RPMI8226 (cell line): Measurements from ENCODE around the gene SP6.

Source experiments
- DNase-seq: peaks from one replicate; pipeline ENCODE4 v3.0.0-alpha.2; 2015

Gene SP6

GRCh38 chr17:47831003-47831933, 19.7 kb downstream of the SP6 start, which contains the start of the genes LRRC46 and MRPL10:
TSS of gene LRRC46 (plus strand) at chr17:47831670. CDS start at chr17:47831990, 320 bp downstream.
TSS of gene MRPL10 (minus strand) at chr17:47831541. CDS start at chr17:47831511, 30 bp downstream.
- DNase-seq = peak; percentile 92

DNA sequence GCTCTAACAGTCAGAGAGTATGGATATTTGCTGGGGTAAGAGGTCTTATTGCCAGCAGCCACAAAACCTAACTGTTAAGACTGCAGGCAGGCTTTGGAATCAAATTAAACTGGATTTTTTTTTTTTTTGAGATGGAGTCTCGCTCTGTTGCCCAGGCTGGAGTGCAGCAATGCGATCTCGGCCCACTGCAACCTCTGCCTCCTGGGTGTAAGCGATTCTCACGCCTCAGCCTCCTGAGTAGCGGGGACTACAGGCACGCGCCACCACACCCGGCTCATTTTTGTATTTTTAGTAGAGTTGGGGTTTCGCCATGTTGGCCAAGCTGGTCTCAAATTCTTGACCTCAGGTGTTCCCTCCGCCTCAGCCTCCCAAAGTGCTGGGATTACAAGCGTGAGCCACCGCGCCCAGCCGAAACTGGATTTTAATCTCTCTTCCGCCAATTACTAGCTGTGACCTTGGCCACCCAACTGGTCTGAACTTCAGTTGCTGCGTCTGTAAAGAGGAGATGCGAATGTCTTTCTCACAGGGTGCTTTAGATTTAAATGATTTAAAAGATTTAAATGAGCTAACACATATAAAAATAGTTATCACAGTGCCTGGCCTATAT, 20.5 kb downstream of the SP6 start:
- no peak for DNase-seq

DNA sequence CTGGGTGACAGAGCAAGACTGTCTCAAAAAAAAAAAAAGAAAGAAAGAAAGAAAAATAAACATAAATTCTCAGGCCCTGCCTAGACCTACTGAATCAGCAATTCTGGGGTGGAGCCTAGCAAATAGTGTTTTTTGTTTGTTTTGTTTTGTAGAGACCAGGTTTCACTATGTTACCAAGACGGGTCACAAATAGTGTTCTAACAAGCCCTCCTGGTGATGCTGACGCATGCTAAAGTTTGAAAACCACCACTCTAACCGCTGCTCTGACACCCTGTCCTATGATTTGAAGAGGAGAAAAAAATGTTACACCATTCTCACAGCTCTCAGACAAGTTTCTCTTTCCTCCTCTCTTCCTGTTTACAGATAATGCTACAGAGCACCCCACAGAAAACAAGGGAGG, 21.1 kb downstream of the SP6 start:
- DNase-seq = no peak

GRCh38 chr17:47823519-47823918, 27.4 kb downstream of the SP6 start:
- DNase-seq = no peak

GRCh38 chr17:47822785-47823184, 28.2 kb downstream of the SP6 start:
- no peak for DNase-seq

- peak; percentile 87 for DNase-seq
Observed at GRCh38 chr17:47821424-47822391, 29.3 kb downstream of the SP6 start, which contains the start of gene OSBPL7. TSS of gene OSBPL7 (minus strand) at chr17:47821794. CDS start at chr17:47820278, 1,516 bp downstream.

GRCh38 chr17:47821031-47821423, 29.9 kb downstream of the SP6 start:
- no peak for DNase-seq

DNA sequence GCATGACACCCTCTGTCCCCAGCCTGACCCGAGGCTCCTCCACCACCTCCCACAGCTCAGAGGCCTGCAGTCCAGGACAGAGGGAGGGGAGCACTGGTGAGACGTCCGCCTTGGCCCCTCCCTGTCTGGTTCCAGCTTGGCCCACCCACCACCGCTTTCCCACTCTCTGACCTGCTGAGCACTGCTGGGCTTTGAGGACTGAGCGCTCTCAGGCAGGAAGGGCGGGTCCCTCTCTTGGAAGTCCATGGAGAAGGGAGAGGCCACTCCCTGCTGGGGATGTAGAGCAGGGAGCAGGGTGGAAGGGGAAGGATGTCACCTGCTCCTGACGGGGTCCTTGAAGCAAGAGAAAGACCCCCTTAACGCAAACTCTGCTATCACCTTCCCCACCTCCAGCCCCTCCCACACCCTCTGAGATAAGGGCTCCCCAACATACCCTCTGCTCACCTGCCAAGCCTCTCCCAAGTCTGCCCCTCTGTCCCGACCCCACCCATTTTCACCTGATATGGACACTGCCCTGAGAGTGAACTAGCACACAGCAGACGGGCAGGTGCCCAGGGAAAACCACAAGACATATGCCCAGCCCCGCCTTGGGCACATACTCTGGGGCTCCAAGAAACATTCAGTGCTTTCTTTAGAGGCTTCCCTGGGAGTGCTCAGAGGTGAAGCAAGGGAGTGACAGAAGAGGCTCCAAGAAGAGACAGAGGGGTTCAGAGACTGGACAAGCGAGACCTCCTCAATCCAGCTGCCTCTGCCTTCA, 30.8 kb downstream of the SP6 start:
- DNase-seq = peak; percentile 37

DNA sequence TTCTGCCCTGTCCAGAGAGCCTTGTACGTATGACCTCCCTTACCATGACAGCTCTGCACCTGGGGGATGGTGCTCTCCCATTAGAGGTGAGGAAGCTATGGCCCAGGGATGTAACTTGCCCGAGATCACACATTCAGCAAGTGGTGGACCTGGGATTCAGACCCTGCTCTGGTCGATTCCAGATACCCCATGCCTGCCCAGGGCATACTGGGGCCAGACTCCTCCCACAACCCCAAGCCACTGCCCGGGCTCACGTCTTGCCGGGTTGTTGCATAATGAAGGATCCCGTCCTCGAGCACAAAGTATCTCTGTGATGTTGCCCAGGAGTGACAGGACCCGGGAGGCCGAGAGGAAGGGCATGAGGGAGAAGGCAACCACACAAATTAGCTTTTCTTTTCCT, 31.5 kb downstream of the SP6 start:
- no peak for DNase-seq

GRCh38 chr17:47818002-47818695, 32.8 kb downstream of the SP6 start:
- no peak for DNase-seq

- DNase-seq = no peak
Observed at GRCh38 chr17:47816947-47817346, 34.0 kb downstream of the SP6 start.

GRCh38 chr17:47816111-47816735, 34.7 kb downstream of the SP6 start:
- DNase-seq = no peak

GRCh38 chr17:47815106-47815918, 35.7 kb downstream of the SP6 start:
- DNase-seq = no peak

DNA sequence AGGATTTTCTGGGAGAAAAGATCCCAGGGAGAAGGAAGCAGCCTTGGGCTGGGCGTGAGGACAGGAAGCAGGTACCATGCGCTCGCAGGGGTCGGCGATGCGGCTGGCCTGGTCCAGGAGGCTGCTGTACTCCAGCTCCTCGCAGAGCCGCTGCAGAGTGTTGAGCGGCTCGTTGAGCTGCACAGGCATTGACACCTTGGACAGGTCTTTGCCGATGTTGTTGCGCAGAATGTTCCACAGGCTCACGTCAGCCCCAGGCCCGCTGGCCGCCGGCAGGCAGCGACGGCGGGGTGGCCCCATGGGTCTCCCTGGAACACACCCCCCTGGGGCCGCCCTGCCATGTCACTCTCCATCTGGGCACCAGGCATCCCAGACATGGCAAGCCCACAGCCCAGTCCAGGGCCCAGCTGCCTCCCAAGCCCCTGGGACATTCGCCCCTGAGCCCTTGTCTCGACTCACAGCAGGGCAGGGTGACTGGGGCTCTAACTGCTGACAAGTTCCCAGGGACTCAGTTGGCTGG, 37.4 kb downstream of the SP6 start:
- no peak for DNase-seq

DNA sequence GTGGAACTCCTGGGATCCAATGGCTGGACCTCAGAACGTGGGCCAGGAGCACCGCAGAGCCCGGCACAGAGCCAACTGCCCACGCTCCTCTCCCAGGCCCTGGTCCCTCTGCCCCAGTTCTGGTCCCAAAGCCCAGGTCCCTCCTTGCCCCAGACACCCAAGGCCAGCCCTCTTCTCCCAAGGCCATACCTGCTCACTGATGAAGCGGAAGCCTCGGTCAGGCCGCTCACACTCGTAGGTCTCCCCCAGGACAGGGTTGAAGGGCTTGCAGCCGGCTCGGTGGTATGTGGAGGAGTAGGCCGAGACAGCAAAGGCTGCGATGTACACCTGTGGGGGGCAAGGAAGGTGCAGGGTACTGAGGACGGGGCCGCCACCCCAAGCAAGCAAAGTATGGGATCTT, 37.9 kb downstream of the SP6 start:
- no peak for DNase-seq

DNA sequence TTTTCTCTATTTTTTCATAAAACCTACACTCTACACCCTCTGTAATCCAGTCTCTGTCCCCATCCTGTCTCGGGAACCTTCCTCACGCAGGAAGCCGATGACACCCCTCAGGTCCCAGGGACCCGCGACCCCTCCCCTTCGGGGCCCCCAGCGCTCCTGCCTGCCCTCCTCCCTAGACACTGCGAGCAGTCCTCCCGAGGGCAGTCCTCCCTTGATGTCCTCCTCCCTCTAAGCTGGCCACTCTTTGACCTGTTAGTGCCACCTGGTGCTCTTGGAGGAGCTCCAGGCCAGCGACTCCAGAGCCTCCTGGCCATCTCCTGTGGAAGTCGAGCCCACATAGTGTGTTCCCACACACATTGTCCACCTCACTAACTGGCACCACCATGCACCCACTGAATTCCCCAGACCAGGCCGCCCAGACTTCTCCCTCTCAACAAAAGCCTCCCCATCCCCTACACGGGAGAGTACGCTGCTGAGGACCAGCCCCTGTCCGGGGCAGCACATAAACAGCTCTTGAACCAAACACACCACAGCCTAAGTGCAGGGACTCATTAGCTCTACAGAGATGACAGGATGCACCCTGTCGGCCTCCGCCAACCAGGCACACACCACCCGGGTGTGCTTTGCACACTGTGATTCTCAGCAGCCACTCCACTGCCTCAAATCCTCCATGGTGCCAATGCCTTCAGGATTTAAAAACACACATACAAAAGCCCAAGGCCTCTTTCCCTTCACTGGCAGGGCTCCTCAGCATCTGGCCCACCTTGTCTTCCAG, 38.6 kb downstream of the SP6 start:
- no peak for DNase-seq

- no peak for DNase-seq
Observed at GRCh38 chr17:47811709-47812108, 39.3 kb downstream of the SP6 start.

DNA sequence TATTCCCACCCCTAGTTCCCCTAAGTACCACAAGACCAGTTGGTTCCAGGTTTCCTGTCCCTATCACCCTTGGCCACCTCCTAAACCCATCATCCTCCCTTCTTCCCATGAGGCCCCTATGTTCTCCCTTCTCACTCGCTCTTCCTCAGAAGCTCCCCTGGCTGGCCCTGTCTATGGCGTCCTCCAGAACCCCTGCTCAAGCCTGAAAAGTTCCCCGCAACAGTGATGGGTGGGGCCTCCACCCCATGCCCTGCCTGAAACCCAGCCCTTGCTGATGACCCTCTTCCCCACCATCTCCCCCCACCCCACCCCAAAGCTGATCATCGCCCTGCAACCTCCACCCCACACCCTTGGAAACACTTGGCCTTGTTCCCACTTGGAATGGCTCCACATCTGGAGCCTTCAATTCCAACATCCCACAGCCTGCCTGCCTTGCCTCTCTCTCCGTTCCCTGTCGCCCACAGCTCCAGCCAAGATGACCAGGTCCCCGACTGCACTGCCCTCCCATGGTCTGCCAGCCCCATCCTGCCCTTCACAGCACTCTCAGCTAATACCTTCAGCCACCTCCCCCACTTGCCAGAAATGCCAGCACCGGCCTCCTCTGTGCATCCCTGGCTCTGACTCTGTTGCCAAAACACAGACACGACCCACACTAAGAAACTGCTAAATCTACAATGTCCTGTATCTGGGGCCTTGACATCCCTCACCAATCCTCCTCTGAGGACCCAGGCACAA, 39.9 kb downstream of the SP6 start:
- DNase-seq = no peak
